HepG2 (cell line): Measurements from ENCODE around the gene ANKRD11. TPM values are rescaled to one million over a fixed set of nuclear protein-coding genes. Genes with fewer than 3 reads are reported as not detected.

Source experiments
- CHD4 ChIP-seq: fragments of 200-600 bp; sonication (generic); IDR thresholded peaks from 2 replicates; pipeline ENCODE4 v1.7.0; 2017; ENCODE audit warnings: mild to moderate bottlenecking, low read length, borderline replicate concordance
- EP300 ChIP-seq, 3 experiments: sonication (generic) in 1 of 3; formaldehyde crosslinking in 1 of 3; IDR thresholded peaks; 2 replicates each; pipeline versions ENCODE4 v1.5.1 to v1.6.1; 2011 to 2020; ENCODE audit warnings: low read depth in 2 of 3, low read length in 2 of 3, borderline replicate concordance in 1 of 3, improper control_type of control experiment in 1 of 3, mild to moderate bottlenecking in 1 of 3, missing genetic modification reagents in 1 of 3, moderate library complexity in 1 of 3
- HHEX ChIP-seq: IDR thresholded peaks from 2 replicates; pipeline ENCODE4 v1.6.1; 2016; ENCODE audit warnings: control low read depth
- KLF13 ChIP-seq: sonication (generic); formaldehyde crosslinking; IDR thresholded peaks from 2 replicates; pipeline ENCODE4 v1.4.0; 2020; ENCODE audit warnings: mild to moderate bottlenecking, missing genetic modification reagents
- MAFK ChIP-seq, 2 experiments: IDR thresholded peaks in 1 of 2; conservative IDR thresholded peaks in 1 of 2; 2 replicates each; pipeline ENCODE4 v1.6.1; 2011; ENCODE audit warnings: improper control_type of control experiment in 2 of 2, low read length in 2 of 2
- MED1 ChIP-seq: sonication (generic); formaldehyde crosslinking; IDR thresholded peaks from 2 replicates; pipeline ENCODE4 v1.4.0; 2020; ENCODE audit warnings: missing genetic modification reagents
- NKX3-1 ChIP-seq: sonication (generic); formaldehyde crosslinking; IDR thresholded peaks from 2 replicates; pipeline ENCODE4 v1.5.0; 2020; ENCODE audit warnings: missing genetic modification reagents
- POGK ChIP-seq: sonication (generic); formaldehyde crosslinking; conservative IDR thresholded peaks from 2 replicates; pipeline ENCODE4 v1.8.0; 2022; ENCODE audit warnings: mild to moderate bottlenecking, moderate library complexity, missing genetic modification reagents
- PTBP1 ChIP-seq: fragments of 200-400 bp; formaldehyde crosslinking; IDR thresholded peaks from 2 replicates; pipeline ENCODE4 v1.6.1; 2018; ENCODE audit warnings: low read length, low read depth; ENCODE audit not compliant: poor library complexity, severe bottlenecking
- RNF219 ChIP-seq: sonication (generic); formaldehyde crosslinking; IDR thresholded peaks from 2 replicates; pipeline ENCODE4 v1.5.0; 2020; ENCODE audit warnings: mild to moderate bottlenecking, missing genetic modification reagents
- SP5 ChIP-seq: IDR thresholded peaks from 2 replicates; pipeline ENCODE4 v1.6.1; 2016; ENCODE audit warnings: low read depth, borderline replicate concordance
- SRY ChIP-seq: sonication (generic); formaldehyde crosslinking; IDR thresholded peaks from 2 replicates; pipeline ENCODE4 v1.8.0; 2022; ENCODE audit warnings: mild to moderate bottlenecking, missing genetic modification reagents
- TBL1XR1 ChIP-seq: fragments of 150-350 bp; IDR thresholded peaks from 2 replicates; pipeline ENCODE4 v1.6.1; 2014; ENCODE audit warnings: borderline replicate concordance, low read length; ENCODE audit not compliant: partially characterized antibody
- ZBTB7A ChIP-seq: sonication (generic); formaldehyde crosslinking; IDR thresholded peaks from 2 replicates; pipeline ENCODE4 v1.8.0; 2022; ENCODE audit warnings: mild to moderate bottlenecking, missing genetic modification reagents
- ZNF234 ChIP-seq: sonication (generic); formaldehyde crosslinking; conservative IDR thresholded peaks from 2 replicates; pipeline ENCODE4 v1.5.1; 2020; ENCODE audit warnings: mild to moderate bottlenecking, missing genetic modification reagents
- ZNF335 ChIP-seq: sonication (generic); formaldehyde crosslinking; IDR thresholded peaks from 2 replicates; pipeline ENCODE4 v1.4.0; 2020; ENCODE audit warnings: missing genetic modification reagents
- ZNF354B ChIP-seq: sonication (generic); formaldehyde crosslinking; IDR thresholded peaks from 2 replicates; pipeline ENCODE4 v1.8.0; 2022; ENCODE audit warnings: mild to moderate bottlenecking, missing genetic modification reagents
- ZNF7 ChIP-seq: IDR thresholded peaks from 2 replicates; pipeline ENCODE4 v1.6.1; 2016; ENCODE audit warnings: missing biosample characterization, missing genetic modification reagents
- ZNF777 ChIP-seq: sonication (generic); formaldehyde crosslinking; IDR thresholded peaks from 2 replicates; pipeline ENCODE4 v1.4.0; 2020; ENCODE audit warnings: missing genetic modification reagents
- ZNF782 ChIP-seq: sonication (generic); formaldehyde crosslinking; IDR thresholded peaks from 2 replicates; pipeline ENCODE4 v1.4.0; 2020; ENCODE audit warnings: missing genetic modification reagents, mild to moderate bottlenecking, borderline replicate concordance
- polyA plus RNA-seq, 8 experiments: library from polyadenylated mRNA; depleted of rRNA in 3 of 8; stranded (reverse) in 7 of 8; unstranded in 1 of 8; fragments of >200 nt; fragmentation: Illumina TruSeq in 4 of 8; extraction: Trizol in 4 of 8; gene quantifications; 2 replicates each; pipeline versions ENCODE4 v1.2.1 to v1.2.3, GENCODE V29; 2011 to 2016; ENCODE audit warnings: low read depth in 4 of 8, missing spikeins in 1 of 8, mixed read lengths in 1 of 8; ENCODE audit not compliant: insufficient read depth in 1 of 8
- total RNA-seq, 5 experiments: library from RNA; depleted of rRNA; stranded (reverse); fragments of >200 nt; fragmentation: Illumina TruSeq; extraction: Trizol; gene quantifications; 2 replicates each; pipeline ENCODE4 v1.2.3, GENCODE V29; 2016; ENCODE audit warnings: low read depth in 1 of 5
- TF ChIP-seq, protein P1 (sequence below): IDR thresholded peaks from 2 replicates; pipeline ENCODE4 v1.6.1; 2012; ENCODE audit warnings: low read depth, low read length, improper control_type of control experiment
- TF ChIP-seq, protein P2 (sequence below): sonication (generic); formaldehyde crosslinking; IDR thresholded peaks from 2 replicates; pipeline ENCODE4 v1.9.0; 2021; ENCODE audit warnings: missing genetic modification reagents, mild to moderate bottlenecking, borderline replicate concordance

ANKRD11 gene
- total and polyA plus RNA-seq, 2 of the 13 experiments (the other 11 are each of a cell fraction or from before 2014, with no cell fraction given): 21.4 to 38.4 TPM

DNA sequence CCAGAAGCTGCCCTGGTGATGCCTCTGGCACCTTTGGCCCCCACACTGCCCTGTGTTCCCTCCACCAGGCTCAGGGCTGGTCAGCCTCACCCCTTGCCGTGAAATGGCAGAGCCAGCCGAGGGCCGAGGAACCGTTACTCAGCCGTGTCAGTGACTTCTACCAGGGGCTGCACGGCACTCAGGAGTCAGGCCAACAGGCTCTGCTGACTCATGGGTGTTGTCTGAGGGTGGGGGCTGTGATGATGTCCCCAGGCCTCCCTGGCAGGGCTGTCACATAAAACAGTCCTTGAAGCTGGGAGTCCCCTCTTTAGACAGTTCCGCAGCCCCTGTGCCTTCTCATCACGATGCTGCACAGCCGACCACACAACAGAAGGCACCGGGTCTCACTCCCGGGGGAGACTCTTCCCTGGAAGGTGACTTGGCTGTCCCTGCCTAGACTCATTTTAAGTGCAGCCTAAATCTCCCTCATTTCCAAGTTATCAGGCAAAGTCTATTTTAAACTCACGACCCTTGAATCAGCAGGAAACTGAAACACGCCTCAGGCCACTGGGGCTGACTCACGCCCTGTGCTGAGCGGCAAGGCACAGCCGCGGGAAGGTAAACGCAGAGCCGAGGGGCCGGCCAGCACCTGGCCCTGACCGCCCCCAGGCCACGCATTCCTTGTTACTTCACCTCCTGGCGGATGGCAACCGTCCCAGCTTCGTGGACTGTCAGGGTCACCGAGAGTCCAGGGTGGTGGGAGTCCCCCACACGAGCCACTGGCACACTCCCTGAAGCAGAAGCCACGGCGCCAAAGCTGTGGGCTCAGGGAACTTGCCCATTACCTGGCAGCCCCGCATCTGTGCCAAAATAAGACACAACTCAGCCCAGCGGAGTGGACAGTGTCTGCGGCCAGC is 170.2 kb downstream of the ANKRD11 start (continued):
- TF ChIP-seq, protein P1, sequence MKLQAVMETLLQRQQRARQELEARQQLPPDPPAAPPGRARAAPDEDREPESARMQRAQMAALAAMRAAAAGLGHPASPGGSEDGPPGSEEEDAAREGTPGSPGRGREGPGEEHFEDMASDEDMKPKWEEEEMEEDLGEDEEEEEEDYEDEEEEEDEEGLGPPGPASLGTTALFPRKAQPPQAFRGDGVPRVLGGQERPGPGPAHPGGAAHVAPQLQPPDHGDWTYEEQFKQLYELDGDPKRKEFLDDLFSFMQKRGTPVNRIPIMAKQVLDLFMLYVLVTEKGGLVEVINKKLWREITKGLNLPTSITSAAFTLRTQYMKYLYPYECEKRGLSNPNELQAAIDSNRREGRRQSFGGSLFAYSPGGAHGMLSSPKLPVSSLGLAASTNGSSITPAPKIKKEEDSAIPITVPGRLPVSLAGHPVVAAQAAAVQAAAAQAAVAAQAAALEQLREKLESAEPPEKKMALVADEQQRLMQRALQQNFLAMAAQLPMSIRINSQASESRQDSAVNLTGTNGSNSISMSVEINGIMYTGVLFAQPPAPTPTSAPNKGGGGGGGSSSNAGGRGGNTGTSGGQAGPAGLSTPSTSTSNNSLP: no peak
- TF ChIP-seq PTBP1: no peak
- TF ChIP-seq TBL1XR1: no peak
- no peak for TF ChIP-seq ZNF777 (CRISPR knock-in tag)
- TF ChIP-seq RNF219 (CRISPR knock-in tag): no peak
- TF ChIP-seq KLF13: no peak
- no peak for TF ChIP-seq NKX3-1 (CRISPR knock-in tag)
- TF ChIP-seq, protein P2, sequence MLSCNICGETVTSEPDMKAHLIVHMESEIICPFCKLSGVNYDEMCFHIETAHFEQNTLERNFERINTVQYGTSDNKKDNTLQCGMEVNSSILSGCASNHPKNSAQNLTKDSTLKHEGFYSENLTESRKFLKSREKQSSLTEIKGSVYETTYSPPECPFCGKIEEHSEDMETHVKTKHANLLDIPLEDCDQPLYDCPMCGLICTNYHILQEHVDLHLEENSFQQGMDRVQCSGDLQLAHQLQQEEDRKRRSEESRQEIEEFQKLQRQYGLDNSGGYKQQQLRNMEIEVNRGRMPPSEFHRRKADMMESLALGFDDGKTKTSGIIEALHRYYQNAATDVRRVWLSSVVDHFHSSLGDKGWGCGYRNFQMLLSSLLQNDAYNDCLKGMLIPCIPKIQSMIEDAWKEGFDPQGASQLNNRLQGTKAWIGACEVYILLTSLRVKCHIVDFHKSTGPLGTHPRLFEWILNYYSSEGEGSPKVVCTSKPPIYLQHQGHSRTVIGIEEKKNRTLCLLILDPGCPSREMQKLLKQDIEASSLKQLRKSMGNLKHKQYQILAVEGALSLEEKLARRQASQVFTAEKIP: no peak
- no peak for TF ChIP-seq ZNF234
- no peak for TF ChIP-seq CHD4
- TF ChIP-seq MED1 (CRISPR knock-in tag): peak; percentile 41; the same call in 1 of the 2 replicates
- no peak for TF ChIP-seq ZNF354B (CRISPR knock-in tag)
- no peak for TF ChIP-seq HHEX
- TF ChIP-seq POGK (CRISPR knock-in tag): no peak
- TF ChIP-seq ZNF7 (CRISPR knock-in tag): no peak
- no peak; a peak in 1 of 4 replicates for TF ChIP-seq MAFK (conservative IDR thresholded peaks at IDR 0.05 in 1 of 2, IDR thresholded peaks at IDR 0.05 in 1 of 2; ENCODE audit: low read length in 2 of 2)
- no peak; the same call in 1 of the 2 replicates for TF ChIP-seq SRY
- 0 out of 2 replicates have a peak, but pooled peaks have one; percentile 20 for TF ChIP-seq ZNF782 (CRISPR knock-in tag)
- TF ChIP-seq ZNF335 (CRISPR knock-in tag): no peak
- TF ChIP-seq ZBTB7A: peak; percentile 73
- peak; percentile 25; the same call in 1 of the 2 replicates for TF ChIP-seq SP5 (CRISPR knock-in tag)
- TF ChIP-seq EP300 (IDR thresholded peaks at IDR 0.05; ENCODE audit: low read depth in 2 of 2, low read length in 2 of 2): no peak
- TF ChIP-seq EP300 (CRISPR knock-in tag; IDR thresholded peaks at IDR 0.05; ENCODE audit: borderline replicate concordance): no peak
